LNCaP clone FGC (cell line): Measurements from ENCODE around the gene EEF1AKMT2.

Experiments
- DNase-seq: peaks from one replicate; pipeline ENCODE4 v3.0.0-alpha.2; 2011; ENCODE audit warnings: low read depth
- H3K4me3 ChIP-seq: 2 replicates; pipeline ENCODE4 v1.5.1; 2011; ENCODE audit warnings: mild to moderate bottlenecking, low read depth, low read length, control low read depth
- TF ChIP-seq, protein P1 (sequence below): IDR thresholded peaks from 2 replicates; pipeline ENCODE4 v1.5.1; 2012; ENCODE audit warnings: mild to moderate bottlenecking; ENCODE audit not compliant: control insufficient read depth, insufficient read depth; ENCODE audit errors: extremely low read depth

Gene EEF1AKMT2

DNA sequence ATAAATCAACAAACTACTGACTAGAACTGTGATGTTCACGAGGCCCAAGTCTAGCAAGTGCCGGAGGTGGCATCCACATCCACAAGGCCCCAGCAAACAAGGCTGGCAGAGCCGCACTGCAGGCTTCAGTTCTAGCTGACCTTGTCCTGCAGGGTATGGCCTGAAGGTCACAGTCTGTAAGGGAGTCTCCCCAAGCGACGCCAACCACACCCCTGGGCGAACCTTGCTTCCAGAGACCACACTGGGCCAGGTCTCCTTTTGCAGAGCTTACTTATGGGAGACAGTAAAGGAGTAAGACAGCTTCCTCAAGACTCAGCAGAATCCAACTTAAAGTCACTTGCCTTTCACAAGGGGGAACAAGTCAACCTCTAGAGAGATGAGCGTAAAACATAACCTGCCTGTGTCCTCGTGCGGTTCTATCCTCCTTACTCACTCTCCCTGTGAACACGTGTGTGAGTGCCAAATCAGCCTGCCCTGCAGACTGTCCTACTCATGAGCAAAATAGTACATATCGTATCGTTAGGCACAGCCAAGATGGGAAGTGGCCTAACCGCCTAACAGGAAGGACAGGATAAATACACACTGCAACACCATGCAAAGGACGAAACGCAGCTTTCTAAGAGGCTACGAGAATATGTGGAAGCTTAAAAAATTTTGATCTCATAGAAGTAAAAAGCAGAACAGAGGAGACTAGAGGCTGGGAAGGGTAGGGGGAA is 70.2 kb downstream of the EEF1AKMT2 start:
- TF ChIP-seq, protein P1, sequence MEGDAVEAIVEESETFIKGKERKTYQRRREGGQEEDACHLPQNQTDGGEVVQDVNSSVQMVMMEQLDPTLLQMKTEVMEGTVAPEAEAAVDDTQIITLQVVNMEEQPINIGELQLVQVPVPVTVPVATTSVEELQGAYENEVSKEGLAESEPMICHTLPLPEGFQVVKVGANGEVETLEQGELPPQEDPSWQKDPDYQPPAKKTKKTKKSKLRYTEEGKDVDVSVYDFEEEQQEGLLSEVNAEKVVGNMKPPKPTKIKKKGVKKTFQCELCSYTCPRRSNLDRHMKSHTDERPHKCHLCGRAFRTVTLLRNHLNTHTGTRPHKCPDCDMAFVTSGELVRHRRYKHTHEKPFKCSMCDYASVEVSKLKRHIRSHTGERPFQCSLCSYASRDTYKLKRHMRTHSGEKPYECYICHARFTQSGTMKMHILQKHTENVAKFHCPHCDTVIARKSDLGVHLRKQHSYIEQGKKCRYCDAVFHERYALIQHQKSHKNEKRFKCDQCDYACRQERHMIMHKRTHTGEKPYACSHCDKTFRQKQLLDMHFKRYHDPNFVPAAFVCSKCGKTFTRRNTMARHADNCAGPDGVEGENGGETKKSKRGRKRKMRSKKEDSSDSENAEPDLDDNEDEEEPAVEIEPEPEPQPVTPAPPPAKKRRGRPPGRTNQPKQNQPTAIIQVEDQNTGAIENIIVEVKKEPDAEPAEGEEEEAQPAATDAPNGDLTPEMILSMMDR = no peak
- no peak for DNase-seq
- no peak overlapping the region for H3K4me3 ChIP-seq

DNA sequence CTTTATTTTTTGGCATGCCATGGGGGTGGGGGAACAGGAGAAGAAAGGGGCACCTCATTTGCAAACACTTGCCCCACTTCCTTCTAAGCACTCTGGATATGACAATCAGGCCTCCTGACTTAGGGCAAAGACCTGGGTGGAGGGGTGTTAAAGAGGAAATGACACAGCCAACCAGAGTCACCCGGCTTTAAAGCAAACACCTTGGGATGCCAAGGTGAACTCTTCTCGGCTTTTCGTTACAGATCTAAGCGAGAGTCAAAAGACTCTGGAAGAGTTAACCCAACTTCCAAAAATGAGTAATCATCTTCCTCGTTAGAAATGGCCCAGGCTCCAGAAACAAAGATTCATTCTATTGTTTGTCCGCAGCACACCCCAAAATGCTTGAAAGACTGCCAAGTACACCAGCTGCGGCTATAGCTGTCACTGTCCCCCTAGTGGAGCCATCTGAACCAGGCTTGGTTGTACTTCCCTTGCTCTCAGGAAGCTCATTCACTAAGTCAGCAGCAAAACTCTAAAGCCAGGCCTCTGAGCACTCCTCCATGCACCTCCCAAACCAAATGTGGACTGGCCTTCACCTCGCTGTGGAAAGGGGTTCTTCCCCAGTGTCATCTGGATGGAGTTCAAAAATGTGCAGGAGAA is 72.4 kb downstream of the EEF1AKMT2 start:
- no peak for DNase-seq
- H3K4me3 ChIP-seq = no peak overlapping the region
- TF ChIP-seq, protein P1 = no peak

DNA sequence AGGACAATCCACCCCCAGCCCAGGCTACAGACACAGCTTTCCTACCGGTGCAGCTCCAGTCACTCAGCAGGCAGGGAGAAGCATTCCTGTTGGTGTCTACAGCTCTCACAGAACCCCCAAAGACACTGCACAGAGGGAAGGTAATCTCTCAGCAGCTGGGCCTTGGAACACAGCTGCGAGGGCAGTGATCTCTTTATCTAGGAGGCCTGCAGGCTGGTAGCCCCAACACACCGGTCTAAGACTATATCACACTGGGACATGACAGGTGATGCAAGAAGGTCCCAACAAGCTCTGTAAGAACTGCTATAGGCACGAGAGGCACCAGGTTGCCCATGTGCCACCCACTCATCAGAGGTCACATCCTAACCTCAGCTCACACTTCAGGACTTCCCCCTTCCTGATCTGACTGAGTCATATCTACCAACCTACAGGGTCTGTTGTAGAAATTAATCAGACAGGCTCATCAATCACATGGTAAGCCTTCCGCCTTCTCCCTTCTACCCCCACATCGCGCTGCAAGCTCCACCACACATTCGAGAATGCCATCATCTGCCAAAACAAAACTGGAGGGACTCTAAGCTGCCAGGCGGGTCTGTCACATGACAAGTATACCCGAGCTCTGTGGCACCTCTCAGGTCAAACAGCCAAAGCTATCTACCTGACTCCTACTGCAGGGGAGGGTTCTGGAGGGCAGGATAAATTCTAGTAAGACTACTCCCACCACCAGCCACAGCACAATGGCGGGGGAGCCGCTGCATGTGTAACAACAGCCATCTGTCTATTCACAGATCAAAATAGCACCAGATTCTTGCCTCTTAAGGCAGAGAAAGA is 73.6 kb downstream of the EEF1AKMT2 start:
- DNase-seq = no peak
- H3K4me3 ChIP-seq = no peak overlapping the region
- TF ChIP-seq, protein P1 = no peak

DNA sequence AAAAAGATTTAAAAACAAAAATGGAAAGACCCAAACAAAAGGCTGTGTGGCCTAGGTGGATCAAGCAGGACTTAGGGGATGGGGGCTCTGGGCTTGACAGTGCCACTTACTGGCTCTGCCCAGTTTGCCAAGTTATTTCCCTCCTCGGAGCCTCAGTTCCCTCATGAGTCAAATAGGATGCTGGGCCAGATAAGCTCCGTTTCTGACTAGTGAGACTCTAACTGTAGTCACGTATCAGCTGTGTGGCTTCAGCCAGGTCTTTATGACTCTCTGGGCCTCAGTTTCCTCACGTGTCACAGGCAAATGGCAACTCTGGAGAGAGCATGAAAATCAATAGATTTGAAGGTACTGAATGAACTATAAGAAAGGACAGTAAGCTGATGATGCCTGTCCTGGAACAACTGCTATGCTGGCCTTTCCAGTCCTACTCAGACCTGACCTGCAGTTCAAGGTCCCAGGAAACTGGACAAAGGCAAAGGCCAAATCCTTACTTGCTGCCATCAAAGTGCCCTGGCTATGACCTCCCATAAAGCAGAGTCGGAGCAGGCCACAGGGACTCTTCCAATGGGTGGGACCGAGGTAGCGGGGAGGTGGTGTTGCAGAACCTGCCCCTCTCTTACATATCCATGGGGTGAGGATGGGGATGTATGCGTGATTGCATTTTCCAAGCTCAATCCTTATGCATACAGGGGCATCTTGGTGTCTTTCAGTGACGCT is 74.5 kb downstream of the EEF1AKMT2 start:
- TF ChIP-seq, protein P1 = no peak
- no peak overlapping the region for H3K4me3 ChIP-seq
- no peak for DNase-seq

DNA sequence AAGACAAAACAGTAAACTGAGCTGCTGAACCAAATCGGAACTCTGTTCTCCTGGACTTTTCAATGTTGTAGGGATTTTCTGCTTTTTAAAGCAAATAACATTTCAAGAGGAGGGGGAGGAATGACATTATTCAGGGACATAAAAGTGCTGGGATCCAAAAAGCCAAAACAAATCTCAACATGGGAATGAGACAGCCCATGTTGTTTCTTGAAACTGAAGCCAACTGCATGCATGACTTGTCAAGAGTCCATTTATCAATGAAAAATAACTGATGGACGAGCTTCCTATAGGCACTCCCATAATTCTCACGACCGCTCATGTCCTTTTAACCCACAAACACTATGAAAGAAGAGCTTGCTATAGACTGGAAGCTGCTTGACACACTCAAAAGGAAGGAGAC is 75.3 kb downstream of the EEF1AKMT2 start:
- DNase-seq = no peak

DNA sequence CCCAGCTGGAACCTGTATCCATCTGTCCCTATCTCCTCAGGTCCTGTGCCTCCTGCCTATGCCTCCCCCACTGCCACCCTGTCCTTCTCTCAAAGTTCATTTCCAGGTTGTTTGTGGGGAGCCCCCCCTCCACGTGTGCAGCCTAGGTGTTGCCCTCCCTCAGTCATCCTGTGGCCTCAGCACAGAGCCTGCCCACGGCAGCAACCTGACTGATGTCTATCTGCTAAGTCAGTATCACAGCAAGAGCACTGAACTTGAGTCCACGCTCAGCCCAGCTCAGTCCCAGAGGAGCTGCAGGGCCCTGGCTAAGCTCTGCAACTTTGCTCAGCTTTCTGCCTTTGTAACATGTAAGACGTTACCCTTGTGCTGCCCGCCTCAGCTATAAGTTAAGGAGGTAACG is 76.2 kb downstream of the EEF1AKMT2 start:
- no peak overlapping the region for H3K4me3 ChIP-seq
- no peak for DNase-seq
- TF ChIP-seq, protein P1 = no peak

More for the DNA sequence above, 75.3 kb downstream of the EEF1AKMT2 start:
- TF ChIP-seq, protein P1 = no peak
- H3K4me3 ChIP-seq = no peak overlapping the region
